ENCODE data around the gene PCED1B.
"Not testable (repeated sequence)": the region's sequence is repeated elsewhere in the genome, so short reads cannot be mapped to it uniquely, and the experiment has no call there.

Gene PCED1B

DNA sequence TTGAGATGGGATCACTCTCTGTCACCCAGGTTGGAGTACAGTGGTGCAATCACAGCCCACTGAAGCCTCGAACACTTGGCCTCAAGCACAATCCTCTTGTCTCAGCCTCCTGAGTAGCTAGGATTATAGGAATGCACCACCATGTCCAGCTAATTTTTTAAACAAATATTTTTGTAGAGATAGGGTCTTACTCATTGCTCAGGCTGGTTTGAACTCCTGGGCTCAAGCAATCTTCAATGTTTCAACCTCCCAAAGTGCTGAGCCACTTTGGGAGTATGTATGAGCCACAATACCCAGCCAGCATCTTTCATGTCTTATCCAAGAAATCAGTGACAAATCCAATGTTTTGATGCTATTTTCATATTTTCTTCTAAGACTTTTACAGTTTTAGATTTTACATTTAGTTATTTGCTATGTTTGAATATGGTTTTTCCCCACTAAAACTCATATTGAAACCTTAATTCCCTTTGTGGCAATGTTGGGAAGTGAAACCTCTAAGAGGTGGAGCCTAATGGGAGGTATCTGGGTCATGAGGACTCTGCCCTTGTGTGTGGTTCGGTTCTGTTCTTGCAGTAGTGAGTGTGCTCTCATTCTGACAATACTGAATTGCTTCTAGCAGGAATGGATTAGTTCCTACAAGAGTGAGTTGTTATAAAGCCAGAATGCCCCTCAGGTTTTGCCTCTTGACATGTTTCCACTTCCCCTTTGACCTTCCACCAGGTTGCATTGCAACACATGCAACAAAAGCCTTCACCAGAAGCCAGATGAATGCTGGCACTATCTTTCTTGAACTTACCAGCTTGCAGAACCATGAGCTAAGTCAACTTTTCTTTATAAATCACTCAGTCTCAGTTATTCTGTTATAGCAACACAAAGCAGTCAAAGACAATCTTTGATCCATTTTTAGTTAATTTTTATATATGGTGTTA lies 81.2 kb downstream of the PCED1B start:
- H3K4me3 ChIP-seq (ENCODE audit: low read depth, low read length), result no peak overlapping the region

DNA sequence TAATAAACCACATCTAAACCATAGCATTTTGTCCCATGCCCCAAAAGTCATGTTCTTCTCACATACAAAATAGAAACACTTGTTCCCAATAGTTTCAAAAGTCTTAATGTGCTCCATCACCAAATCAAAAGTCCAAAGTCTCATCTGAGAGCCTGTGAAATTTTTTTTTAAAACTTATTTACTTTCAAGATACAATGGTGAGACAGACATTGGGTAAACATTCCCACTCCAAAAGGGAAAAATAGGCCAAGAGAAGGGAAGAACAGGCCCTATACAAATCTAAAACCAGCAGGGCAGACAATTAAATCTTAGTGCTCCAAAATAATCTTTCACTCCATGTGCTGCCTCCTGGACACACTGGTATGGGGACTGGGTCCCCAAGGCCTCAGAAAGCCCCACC lies 84.7 kb downstream of the PCED1B start:
- no peak overlapping the region for H3K4me3 ChIP-seq (ENCODE audit: low read depth, low read length)

DNA sequence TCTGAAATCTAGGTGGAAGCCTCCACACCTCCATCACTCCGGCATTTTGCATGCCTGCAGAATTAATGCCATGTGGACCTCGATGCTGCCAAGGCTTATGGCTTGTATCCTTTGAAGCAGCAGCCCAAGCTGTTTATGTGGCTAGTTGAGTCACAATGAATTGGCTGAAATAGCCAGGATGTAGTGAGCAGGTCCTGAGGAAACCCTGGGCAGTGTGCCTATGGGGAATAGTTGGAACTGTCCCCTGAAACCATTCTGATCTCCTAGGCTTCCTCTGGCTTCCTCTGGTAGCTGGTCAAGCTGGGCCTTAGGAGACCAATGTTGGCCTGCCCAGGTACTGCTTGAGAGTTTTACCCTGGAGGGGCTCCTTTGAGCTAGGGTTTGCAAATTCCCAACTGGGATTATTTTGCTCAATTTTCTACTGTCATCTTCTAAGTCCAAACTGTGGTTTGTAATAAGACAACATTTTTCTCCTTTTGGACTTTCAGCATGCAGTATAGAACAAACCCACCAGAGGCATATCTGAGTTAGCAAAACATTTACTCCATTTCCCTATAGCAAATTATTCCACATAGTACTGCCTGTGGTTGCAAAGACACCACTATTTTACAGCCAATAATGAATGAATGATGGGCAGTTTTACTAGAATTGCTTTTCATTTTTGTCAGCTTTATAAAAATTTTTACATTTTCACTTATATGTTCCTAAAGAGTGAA lies 85.5 kb downstream of the PCED1B start:
- H3K4me3 ChIP-seq (ENCODE audit: low read depth, low read length), result no peak overlapping the region

DNA sequence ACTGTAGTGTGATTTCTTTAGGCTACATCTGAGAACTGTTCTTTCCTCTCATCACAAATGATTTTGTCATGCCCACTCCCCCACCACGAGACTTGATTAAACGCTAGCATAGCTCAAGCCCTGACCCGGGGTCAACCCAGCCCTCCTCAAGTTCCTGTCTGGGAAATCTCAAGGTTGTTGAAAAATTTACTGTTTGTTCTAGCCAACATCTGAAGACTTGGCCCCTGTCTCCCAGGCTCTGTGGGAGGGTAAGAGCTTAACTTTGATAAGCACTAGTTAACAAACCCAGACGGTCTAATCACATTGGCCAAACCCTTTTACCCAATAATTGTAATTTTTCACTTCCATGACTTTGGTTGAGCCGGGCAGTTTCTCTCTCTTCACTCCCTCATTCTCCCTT lies 86.5 kb downstream of the PCED1B start:
- H3K4me3 ChIP-seq (ENCODE audit: low read depth, low read length), result no peak overlapping the region

DNA sequence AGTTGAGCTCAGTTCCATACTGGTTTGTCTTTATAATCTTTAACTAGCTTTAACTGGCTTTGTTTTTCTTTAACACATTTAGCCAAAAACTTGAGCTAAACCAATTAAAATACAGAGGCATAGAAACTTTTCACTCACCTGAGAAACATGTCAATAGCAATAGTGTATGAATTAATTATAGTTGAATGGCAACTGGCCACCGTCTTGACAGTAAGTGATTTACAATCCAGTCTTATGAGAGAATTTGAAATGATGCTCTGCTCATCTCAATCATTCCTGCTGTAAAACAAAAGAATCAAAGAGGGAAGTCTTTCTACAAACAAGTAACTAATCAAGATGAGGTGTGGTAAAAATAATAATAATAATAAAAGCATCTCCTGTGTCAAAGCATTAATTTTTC lies 86.9 kb downstream of the PCED1B start:
- no peak overlapping the region for H3K4me3 ChIP-seq (ENCODE audit: low read depth, low read length)

DNA sequence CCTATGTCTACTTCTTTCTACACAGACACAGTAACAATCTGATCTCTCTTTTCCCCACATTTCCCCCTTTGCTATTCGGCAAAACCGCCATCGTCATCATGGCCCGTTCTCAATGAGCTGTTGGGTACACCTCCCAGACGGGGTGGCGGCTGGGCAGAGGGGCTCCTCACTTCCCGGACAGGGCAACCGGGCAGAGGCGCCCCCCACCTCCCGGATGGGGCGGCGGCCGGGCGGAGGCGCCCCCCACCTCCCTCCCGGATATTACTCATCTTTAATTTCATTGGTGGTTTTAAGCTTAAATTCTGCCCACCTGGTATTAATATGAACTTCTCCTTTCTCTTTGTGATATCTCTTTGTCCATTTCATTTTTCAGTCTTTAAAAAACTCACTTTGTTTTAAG lies 90.9 kb downstream of the PCED1B start:
- not testable (repeated sequence) for H3K4me3 ChIP-seq (ENCODE audit: low read depth, low read length)

DNA sequence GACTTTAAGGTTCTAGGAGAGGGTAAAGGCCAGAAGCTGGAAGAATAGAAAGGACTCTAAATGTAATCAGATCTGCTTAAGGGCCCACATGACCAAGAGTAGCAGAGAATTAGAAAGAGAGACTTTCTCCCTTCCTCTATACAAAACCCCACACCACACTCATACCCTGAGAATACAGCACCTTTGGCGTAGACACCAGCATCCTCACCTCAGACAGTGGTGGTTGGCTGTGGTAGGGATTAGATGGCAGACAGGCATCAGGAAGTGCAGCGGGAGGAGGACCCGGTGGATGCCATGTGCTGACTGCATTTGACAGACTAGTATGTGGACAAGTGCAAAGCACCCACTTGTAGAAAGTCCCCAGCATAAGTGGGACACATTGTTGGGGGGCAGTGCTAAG lies 98.6 kb downstream of the PCED1B start:
- H3K4me3 ChIP-seq (ENCODE audit: low read depth, low read length), result no peak overlapping the region

DNA sequence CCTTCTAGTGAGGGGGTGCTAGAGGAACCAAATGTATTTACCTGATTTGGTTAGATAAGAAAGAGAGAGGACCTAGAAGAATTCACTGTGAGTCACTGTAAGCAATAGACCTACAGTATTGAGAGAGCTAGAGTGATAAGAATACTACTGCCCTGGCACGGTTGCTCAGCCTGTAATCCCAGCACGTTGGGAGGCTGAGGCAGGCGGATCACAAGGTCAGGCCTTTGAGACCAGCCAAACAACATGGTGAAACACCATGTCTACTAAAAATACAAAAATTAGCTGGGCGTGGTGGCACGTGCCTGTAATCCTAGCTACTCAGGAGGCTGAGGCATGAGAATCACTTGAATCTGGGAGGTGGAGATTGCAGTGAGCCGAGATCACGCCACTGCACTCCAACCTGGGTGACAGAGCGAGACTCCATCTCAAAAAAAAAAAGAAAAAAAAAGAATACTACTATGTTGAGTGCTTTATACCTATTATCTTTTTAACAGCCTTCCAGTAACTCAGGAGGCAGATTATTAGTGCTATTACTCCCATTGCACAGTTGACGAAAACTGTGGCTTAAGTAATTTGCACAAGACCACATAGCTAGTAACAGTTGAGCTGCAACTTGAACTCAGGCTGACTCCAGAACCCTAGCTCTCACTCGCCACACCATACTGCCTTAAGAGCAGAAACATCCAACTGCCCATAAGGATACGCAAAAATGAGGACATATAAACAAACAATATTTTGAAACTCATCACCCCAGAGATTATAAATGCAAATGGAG lies 102.9 kb downstream of the PCED1B start:
- H3K4me3 ChIP-seq (ENCODE audit: low read depth, low read length), result not testable (repeated sequence)

DNA sequence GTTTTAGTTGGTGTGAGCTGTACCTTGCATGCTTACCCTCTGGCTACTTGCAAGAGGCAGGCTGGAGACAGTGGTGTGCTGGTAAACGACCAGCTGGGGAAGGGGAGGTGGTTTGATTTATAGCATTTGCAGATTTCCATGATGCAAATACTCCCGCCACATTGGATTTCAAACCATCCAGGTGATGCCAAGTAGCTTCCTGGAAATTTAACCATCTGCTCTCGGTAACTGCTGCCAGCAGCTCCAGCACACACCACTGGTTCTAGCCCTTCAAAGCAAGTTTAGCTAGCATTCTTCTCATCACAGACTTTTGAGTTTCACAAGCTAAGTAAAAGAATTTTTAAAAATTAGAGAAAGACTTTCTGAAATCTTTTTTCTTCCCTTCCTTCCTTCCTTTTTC lies 104.8 kb downstream of the PCED1B start:
- no peak overlapping the region for H3K4me3 ChIP-seq (ENCODE audit: low read depth, low read length)

DNA sequence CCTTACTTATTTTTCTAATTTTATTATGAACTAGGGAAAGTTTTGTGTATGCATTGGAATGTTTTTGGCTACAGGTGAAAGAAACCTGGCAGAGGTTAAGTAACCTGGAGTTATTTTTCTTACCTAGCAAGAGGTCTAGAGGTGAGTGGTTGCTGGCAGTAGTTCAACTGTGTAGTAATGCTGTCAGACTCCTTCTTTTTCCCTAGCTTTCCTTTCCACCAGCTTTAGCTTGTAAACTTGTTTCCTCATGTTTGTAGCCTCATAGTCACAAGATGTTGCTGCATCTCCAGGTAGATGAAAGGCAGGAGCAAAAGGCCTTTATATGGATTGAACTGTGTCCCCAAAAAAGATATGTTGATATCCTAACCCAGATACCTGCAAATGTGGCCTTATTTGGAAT lies 105.4 kb downstream of the PCED1B start:
- H3K4me3 ChIP-seq (ENCODE audit: low read depth, low read length), result no peak overlapping the region

DNA sequence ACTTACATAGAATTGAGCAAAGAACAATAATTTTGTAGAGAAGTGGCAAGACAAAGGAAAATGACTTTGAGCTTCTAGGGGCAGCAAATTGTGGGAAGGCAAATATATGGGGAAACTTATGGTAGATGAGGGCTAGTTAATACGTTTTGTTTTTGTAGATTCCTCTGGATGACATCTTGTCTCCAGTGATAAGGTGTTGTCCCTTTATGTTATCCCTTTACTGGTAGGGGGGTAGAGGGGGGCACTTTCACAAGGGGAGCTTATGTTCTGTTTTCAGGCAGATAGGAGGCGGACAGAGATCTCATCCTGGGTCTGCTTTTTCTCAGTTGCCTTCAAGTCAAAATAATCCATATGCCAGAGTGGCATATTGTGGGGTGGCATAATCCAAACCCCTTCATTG lies 106.8 kb downstream of the PCED1B start:
- no peak overlapping the region for H3K4me3 ChIP-seq (ENCODE audit: low read depth, low read length)

DNA sequence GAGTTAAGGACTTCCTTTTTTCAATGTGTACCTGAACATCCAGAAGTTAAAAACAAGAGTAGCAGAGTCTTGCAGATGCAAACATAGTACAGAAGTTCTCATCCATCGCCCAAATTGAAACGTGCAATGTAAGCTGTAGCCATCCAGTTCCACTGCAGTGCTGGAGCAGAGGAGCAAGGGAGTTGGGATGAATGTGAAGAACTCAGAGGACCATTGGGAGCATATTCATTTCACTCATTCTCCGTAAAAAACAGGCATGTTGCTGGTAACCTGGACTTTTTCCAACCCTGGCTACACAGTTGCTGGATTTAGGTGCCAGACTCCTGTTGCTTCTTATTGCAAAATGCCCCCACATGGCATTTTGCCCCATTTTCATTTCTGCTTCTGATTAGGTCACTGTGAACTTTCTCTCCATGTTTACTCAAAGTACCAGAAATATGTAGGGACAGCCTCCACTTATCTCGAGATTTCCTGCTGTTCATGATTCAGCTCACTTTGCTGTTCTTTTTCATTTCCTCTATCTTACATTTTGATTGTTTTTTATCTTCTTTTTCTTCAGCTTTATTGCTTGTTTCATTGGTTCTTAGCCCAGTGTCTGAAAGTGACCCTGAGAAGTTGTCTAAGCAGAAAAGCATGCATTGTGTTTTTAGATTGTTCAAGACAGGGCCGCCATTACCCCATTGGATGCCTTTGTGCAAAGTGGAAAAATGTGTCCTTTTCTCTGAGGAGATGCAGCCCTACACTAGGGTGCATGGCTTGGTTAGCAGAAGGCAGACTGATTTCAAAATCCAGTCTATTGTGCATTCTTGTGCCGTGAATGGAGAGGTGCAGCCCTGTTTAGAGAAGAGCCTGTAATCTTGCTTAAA lies 109.4 kb downstream of the PCED1B start:
- no peak overlapping the region for H3K4me3 ChIP-seq (ENCODE audit: low read depth, low read length)

DNA sequence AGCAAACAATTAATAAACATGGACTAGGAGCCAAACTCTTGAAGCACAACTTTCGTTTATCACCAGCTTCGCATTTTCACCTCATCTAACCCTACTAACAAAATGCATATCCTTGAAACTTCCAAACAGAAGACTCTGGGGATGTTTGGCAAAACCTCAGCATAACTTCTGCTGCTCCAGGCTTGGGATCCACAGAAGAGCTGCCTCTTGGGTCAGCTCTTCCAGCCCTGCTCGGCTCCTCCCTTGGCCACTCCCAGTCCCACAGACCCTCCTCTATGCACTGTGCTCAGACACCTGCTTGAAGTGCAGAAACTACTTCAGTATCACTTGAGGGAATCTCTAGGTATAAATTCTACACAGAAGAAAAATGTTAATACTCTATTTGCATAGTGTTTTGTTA lies 110.3 kb downstream of the PCED1B start:
- no peak overlapping the region for H3K4me3 ChIP-seq (ENCODE audit: low read depth, low read length)

DNA sequence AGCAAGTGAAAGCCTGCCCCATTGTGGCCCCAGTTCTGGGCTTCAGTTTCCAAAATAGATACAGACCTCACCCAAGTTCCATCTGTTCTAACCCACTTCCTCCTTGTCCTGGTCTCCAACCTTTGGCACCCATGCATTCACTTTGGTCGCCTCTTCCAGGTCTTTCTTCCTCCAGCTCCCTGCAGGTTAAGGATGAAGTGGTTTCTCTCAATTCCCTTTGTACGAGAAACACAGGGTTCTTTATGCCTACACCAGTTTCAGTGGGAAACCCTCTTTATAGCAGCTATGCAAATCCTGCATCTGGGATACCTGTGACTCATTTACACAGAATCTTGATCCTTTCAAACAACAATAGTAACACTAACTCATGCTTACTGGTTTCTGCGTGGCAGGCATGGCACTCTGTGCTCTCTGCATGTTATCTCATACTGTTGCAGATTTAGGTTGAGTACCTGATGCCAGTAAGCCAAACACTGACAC lies 110.9 kb downstream of the PCED1B start:
- H3K4me3 ChIP-seq (ENCODE audit: low read depth, low read length), result no peak overlapping the region

DNA sequence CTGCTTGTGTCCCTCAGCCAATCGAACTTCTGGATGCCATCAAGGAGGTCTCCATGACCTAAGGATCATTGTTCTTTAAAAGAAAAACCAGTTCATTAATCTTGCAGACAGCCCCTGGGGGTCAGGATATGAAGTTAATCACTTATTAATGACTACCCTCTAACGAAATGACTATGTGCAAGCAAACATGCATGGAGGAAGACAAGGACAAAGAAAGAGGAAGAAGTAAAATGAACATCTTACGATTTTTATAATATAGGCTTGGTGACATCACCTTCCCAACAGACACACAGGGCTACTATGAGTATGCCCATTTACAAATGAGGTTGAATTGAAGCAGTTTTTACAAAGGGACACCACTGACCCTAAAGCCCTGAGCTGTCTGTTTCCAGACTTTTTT lies 111.5 kb downstream of the PCED1B start:
- H3K4me3 ChIP-seq (ENCODE audit: low read depth, low read length), result no peak overlapping the region

DNA sequence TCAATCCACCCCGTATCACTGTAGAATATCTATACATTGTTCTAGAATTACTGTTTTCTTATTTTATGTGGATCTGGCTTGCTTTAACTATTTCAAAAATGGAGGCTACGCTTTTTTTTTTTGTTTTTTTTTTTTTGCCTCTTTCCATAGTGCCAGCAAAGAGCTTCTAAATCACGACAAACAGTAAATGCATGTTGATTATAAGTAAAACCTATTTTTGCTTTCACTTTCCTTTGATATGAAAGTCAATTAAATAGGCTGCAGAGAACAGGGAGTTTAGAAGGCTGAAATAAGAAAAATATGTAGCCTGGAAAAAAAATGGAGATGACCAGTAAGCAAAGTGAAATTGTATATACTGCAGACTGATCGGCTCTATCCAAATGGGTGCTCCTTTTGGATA lies 112.6 kb downstream of the PCED1B start:
- H3K4me3 ChIP-seq (ENCODE audit: low read depth, low read length), result no peak overlapping the region

DNA sequence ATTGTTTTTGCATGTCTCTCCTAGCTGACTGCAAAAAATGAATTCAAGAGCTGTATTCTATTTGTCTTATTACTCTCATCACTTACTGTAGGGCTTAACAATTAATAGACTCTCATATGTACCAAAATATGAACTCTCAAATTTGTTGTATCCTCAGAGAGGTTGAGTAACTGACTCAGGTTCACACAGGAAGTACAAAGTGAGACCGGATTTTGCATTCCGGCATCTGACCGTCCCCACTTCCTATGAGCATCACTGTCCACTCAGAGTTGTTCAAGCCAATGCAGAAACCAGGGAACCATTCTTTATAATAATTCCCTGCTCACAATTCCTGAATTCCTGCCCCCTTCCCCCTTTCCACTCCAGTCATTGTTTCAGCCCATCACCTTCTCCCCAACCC lies 113.6 kb downstream of the PCED1B start:
- no peak overlapping the region for H3K4me3 ChIP-seq (ENCODE audit: low read depth, low read length)

DNA sequence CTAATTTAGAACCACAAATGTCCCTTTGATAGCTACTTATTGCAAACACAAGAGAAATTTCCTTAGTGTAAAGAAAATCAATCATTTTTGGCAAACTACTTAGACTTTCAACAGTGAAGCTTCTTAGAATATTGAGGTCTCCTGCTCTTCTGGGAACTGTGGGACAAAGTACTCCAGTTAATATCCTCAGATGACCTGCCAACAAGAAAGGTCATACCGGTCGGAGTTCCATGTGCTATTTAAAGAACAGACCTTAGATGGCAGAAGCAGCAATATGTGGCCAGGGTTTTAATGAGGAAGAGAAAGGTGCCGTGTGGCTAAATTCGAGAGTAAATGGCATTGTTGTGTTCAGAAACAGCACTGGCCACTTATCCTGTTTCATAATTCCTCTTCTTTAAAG lies 115.1 kb downstream of the PCED1B start:
- no peak overlapping the region for H3K4me3 ChIP-seq (ENCODE audit: low read depth, low read length)

DNA sequence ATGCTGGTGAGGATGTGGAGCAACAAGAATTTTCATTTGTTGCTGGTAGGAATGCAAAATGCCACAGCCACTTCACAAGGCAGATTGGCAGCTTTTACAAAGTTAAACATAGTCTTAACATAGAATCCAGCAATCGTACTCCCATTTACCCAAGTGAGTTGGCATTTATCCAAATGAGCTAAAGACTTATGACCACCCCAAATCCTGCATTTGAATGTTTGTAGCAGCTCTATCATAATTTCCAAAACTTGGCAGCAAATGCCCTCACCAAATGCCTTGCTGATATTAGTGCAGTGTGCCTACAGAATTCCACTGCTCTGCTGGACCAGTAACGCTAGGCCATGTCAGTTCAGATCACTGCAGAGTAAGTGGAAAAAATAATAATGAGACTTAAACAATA lies 121.0 kb downstream of the PCED1B start:
- no peak overlapping the region for H3K4me3 ChIP-seq (ENCODE audit: low read depth, low read length)

DNA sequence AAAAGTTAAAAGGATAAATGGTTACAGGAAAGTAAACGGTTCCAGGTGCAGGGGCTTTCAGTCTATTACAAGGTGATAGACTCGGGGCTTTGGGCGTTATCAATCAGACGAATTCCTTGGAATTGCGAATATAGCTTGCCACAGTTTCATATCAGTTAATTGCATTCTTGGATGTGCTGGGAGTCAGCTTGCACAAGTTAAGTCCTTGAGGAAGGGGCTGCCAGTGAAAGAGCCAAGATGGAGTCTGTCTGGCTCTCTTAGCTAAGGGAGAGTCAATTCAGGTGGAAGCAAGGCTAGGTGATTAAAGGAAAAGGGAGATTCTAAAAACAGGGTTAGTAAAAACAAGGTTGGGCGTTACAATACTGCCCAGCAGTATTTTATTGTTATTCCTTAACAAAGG lies 121.8 kb downstream of the PCED1B start:
- not testable (repeated sequence) for H3K4me3 ChIP-seq (ENCODE audit: low read depth, low read length)

DNA sequence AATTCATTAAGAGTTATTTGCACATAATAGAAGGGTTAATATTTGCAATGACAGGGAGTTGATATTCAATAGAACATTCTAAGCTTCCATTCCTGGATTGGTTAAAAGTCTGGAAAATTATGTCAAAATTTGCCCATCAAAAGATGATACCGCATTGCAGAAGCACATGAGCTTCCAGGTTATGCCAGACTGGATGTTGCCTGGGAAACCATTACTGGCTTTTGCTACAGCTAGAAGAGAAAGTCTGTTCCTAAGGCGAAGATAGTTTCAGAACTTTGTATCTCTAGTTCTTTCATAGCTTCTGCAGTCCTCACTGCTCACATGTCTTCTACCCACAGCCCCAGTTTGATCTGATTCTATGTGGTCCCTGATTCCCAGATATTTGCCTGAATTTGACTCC lies 122.8 kb downstream of the PCED1B start:
- no peak overlapping the region for H3K4me3 ChIP-seq (ENCODE audit: low read depth, low read length)

All from iPS-11a (cell line).